Left ventricle myocardium superior (tissue), 1 donor: Measurements from ENCODE around the gene NDUFS5. TPM values are rescaled to one million over a fixed set of nuclear protein-coding genes. Genes with fewer than 3 reads are reported as not detected.
"Not testable (repeated sequence)": the region's sequence is repeated elsewhere in the genome, so short reads cannot be mapped to it uniquely, and the experiment has no call there.

ENCODE experiments used
- ATAC-seq: fragments of 200-7000 bp; cut with Tn5 transposase; one replicate; pipeline ENCODE4 v1.9.1; 2020; ENCODE audit warnings: mild to moderate bottlenecking, moderate library complexity
- DNase-seq: peaks from one replicate; pipeline ENCODE4 v3.0.0-alpha.2; 2020
- intact Hi-C: fragments of 100-400 bp; cut with micrococcal nuclease; formaldehyde crosslinking; loops from one replicate; pipeline ENCODE4 v1.11.0; 2022
- total RNA-seq: library from RNA; stranded (reverse); fragmentation: NEBNext Ultra II Directional; extraction: Animal tissue kit (Norgen Biotek cat#: 25700); gene quantifications from one replicate; pipeline ENCODE4 v1.2.1, GENCODE V29; 2021
- donor health status: DM: no; HTN: yes; CAD: no; lungs with severe emphysema.

Gene NDUFS5
- total RNA-seq, 1 donor from 2014 or later = 782 TPM

DNA sequence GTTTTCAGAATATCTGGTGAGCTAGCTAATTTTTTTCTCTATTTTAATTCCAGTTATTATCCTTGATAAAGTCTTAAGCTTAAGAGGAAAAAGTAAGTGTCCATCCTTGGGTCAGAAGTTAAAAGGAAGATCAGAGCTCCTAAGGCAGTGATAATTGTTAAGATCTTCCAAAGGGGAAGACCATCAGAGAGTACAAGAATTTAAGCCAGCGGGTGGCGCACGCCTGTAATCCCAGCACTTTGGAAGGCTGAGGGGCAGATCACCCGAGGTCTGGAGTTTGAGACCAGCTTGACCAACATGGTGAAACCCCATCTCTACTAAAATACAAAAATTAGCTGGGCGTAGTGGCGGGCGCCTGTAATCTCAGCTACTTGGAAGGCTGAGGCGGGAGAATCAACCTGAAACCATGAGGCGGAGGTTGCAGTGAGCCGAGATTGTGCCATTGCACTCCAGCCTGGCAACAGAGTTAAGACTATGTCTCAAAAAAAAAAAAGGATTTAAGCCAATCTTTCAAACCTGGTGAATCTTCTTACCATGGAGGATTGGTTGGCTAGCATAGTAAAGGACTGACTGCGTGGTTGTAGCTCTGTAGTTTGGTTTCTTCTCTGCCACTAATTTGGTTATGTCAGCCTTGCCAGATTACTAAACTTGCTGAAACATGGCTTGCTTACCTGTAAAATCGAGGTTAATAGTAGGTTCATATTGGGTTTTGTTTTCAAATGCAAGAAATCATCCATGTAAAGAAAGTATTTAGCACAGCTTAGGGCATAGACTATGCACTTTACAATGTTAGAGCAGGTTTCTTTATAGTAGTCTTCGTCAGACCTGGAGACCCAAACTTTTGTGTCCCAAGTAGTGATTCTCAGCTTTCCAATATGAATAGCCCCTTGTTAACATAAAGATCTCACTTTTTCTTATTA, 19.2 kb upstream of the NDUFS5 start:
- intact Hi-C loops = no loop called here
- ATAC-seq = no peak

GRCh38 chr1:39014956-39015355, 11.2 kb upstream of the NDUFS5 start:
- ATAC-seq, intact Hi-C loops, DNase-seq: not testable (repeated sequence)

More for the DNA sequence above, 19.2 kb upstream of the NDUFS5 start:
- DNase-seq = no peak

DNA sequence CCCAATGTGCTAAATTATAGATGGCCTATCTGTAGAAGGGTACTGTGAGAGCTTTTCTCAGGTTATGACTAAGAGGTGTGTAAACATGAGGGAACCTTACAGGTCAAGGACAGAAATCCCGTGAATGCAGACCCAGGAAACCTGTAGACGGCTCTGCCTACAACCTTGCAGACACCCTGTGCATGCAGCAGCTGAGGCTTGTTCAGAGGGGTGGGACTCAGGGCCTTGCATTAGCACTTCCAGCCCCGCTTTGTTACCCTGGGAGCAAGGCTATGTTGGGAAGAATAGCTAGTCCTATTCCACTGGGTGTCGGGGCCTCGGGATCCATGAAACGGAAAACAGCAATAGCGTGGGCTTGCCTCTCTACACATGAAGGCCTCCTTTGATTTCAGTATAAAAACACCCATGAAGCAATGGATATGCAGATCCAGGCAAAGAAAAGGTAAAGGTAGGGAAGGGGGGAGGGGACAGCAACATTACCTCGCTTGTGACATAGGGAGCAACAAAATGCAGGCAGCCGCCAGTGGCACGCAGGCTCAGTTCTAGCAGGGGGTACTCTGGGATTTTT, 9.5 kb upstream of the NDUFS5 start:
- no peak for ATAC-seq
- intact Hi-C loops = no loop called here
- DNase-seq = no peak

DNA sequence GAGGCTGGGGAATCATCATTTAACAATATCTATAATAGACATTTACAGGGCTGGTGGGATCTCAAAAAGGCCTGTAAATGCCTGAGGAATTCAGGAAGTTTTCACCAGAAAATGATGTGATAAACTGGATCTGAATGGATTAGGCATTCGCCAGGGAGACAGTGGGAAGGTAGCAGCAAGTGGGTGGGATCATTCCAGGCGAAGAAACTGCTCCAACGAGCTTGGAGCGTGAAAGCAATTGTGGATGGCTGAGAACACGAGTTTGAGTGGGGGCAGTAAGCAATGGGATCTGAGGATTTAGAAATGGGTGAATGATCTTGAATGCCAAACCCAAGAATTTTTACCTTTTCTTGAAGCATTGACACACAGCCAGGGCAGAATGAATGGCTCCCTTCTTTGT, 8.9 kb upstream of the NDUFS5 start:
- DNase-seq (no peak), ATAC-seq (no peak)
- intact Hi-C loops = no loop called here

DNA sequence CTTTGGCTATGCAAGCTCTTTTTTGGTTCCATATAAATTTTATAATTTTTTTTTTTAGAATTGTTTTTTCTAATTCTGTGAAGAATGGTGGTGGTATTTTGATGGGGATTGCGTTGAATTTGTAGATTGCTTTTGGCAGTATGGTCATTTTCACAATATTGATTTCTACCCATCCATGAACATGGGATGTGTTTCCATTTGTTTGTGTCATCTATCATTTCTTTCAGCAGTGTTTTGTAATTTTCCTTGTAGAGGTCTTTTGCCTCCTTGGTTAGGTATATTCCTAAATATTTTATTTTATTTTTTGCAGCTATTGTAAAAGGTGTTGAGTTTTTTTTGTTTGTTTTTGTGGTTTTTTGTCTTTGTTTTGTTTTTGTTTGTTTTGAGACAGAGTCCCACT, 5.7 kb upstream of the NDUFS5 start:
- DNase-seq, ATAC-seq, intact Hi-C loops: not testable (repeated sequence)

DNA sequence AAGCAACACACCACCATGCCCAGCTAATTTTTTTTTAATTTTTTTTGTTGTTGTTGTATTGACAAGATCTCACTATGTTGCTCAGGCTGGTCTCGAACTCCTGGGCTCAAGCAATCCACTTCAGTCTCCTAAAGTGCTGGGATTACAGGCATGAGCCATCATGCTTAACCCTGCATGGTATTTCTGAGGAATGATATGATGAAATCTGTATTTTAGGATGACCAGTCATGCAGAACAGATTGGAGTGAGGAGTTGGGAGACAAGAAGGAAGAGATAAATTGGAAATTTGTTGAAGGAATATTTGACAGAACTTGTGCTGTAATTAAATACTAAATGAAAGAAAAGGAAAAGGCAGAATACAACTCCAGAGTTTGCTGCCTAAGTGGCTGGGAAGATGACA, 4.7 kb upstream of the NDUFS5 start:
- DNase-seq (no peak), ATAC-seq (no peak)
- intact Hi-C loops = no loop called here

DNA sequence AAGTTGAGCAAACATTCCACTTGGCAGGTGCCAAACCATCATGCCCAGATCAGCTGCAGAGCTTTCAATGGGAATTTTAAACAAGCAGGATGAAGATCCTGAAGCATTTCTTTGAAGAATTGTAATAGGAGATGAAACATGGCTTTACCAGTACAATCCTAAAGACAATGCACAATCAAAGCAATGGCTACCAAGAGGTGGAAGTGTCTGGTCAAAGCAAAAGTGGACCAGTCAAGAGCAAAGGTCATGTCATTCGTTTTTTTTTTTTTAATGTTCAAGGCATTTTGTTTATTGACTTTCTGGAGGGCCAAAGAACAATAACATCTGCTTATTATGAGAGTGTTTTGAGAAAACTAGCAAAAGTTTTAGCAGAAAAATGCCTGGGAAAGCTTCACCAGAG, 3.0 kb upstream of the NDUFS5 start:
- intact Hi-C loops = no loop called here
- no peak for DNase-seq
- ATAC-seq = no peak

- intact Hi-C loops = no loop called here
- DNase-seq (no peak), ATAC-seq (no peak)
Measured at GRCh38 chr1:39026866-39027507, 837 bp downstream of the NDUFS5 start.

DNA sequence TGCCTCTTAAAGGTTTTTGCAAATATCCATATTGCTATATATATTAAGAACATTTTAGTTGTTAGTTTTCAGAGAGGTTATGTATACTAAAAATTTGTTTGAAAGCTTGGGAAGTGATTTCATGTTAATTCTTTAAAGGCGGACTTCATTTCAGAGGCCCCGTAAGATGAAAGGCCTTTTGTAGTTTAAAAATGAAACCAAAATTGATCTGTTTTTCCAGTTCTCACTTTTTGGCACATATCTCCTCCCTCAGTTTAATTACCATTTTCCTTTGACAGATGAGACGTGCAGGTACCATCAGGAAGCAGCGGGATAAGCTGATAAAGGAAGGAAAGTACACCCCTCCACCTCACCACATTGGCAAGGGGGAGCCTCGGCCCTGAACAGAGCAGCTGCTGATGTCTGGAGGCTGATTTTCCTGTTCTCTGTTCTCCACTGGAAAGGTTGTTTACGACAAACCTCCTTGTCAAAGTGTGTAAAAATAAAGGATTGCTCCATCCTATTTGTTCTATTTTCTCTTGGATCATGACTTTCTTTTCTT, 8.0 kb downstream of the NDUFS5 start:
- intact Hi-C loops = no loop called here
- ATAC-seq (no peak), DNase-seq (no peak)

GRCh38 chr1:39036678-39037077, 10.5 kb downstream of the NDUFS5 start:
- ATAC-seq (no peak), DNase-seq (no peak)
- intact Hi-C loops = no loop called here

DNA sequence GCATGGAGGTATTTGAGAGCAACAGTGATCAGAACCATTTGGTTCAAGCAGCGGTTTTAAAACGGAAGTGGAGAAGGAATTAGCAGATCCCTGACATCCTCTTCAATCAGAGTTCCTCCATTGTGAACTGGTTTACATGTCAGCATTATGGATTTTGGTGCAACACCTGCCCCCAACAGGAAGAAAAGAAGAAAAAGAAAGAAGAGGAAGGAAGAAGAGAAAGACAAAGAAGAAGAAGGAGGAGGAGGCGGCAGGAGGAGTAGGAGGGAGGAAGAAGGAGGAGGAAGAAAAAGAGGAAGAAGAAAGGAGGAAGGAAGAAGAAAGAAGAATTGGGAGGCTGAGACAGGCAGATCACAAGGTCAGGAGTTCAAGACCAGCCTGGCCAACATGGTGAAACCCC, 17.4 kb downstream of the NDUFS5 start:
- intact Hi-C loops = no loop called here
- no peak for DNase-seq

DNA sequence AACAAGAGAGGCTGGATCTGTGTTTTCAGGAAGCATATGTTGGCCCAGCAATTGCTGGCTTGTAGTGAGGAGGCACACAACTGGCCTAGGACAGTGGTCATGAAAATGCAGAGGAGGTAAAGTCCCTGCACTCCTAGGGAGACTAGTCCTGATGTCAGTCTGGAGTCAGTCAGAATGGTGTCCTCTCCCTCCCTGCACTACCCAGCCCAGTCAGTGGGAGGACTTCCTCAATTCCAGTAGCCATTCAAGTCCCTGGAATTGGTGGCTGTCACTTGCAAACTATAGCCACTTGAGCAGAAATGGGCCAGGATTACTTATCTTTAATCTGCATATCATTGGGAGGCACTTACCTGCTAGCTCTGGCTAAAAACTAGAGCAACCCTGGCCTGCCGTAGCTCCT, 18.6 kb downstream of the NDUFS5 start:
- ATAC-seq (no peak), DNase-seq (no peak)
- intact Hi-C loops = no loop called here

More for the DNA sequence above, 17.4 kb downstream of the NDUFS5 start:
- no peak for ATAC-seq

DNA sequence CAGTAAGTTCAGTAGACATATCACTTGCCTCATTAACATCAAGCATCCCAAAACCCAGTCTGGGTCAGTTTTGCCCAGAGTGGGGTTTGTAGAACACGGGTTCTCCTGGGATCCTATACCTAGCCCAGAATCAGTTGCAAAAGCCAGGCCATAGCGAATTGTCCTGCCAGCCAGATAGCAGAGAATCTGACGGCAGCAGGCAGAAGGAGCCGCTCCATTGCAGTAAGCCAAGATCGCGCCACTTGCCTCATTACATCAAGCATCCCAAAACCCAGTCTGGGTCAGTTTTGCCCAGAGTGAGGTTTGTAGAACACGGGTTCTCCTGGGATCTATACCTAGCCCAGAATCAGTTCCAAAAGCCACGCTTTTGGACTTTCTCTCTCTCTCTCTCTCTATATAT, 19.1 kb downstream of the NDUFS5 start:
- ATAC-seq (no peak), DNase-seq (no peak)
- intact Hi-C loops = no loop called here

- intact Hi-C loops = no loop called here
- no peak for DNase-seq
Measured at GRCh38 chr1:39046613-39047210, 20.6 kb downstream of the NDUFS5 start.

DNA sequence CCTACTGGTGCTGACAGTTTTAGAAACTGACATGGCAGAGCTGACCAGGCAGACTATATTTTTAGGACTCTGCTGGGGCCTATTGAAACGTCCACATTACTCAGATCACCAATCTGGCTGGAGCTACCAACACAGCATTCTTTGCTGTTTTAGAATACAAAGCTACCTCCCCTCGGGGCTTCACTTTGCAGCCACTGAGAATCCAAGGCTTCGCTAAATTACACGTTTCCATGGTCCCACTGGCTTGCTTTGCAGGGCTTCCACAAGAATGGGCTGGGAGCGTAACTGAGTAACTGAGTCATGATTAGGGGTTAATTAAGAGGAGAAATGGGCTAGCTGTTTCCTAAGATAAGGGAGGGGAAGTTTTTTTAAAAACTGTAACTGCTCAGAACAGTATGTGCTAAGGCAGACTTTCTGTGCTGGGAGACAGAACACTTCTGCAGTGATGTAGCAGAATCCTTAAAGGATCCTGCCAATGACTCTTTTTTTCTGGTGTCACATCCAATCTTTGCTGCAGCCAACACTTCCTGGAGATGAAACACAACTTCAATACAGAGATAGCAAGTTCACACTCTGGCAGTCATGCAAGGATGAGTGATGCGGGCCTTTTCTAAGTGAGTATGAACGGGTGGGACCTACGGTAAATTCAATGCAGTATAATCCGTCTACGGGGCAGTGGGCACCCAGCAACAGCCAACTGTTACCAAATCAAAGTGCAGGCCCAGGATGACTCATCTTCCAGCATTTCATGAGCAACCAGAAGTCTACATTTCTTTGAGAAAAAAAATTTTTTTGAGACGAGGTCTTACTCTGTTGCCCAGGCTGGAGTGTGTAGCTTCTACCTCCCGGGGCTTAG, 21.5 kb downstream of the NDUFS5 start:
- peak; percentile 85 for ATAC-seq
- intact Hi-C loops = no loop called here

More at GRCh38 chr1:39046613-39047210, 20.6 kb downstream of the NDUFS5 start:
- peak; percentile 10 for ATAC-seq

DNA sequence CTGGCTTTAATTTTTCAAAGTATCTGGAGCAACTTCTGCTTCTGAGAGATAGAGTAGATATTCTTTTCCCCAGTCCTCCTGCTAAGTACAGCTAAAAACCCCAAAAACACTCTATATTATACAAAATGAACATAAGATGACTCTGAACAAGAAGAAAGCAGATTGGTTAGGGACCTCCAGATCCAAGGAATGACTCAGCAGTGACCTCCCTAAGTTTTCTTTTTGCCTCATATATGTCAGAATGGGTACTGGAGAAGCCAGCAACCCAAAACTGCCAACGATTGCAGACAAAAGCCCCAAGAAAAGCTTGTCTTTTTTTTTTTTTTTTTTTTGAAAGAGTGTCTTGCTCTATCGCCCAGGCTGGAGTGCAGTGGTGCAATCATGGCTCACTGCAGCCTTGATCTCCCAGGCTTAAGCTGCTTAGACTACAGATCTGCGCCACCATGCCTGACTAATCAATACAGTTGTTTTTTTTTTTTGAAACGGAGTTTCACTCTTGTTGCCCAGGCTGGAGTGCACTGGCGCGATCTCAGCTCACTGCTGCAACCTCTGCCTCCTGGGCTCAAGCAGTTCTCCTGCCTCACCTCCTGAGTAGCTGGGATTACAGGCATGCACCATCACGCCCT, 22.7 kb downstream of the NDUFS5 start:
- no peak for ATAC-seq
- no peak for DNase-seq
- intact Hi-C loops = no loop called here

More for the DNA sequence above, 21.5 kb downstream of the NDUFS5 start:
- no peak for DNase-seq

DNA sequence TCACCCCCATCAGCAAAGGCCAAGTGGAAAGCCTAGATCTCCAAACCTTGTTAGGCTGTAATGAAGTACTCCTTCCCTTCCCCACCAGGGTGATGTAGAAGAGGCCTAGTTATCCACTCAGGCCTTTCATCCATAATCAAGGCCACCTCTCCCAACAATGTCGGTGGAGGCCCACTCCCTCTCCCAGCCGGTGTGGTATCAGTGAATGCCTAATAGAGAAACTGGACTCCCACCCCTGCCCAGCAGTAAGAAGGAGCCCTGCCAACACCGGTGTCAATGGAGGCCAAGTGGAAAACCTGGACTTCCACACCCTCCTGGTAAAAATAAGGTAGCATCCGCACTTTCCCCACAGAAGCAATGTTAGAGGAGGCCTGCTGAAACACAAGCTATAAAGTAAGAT, 23.9 kb downstream of the NDUFS5 start:
- intact Hi-C loops = no loop called here
- ATAC-seq = no peak

GRCh38 chr1:39051193-39051850, 25.2 kb downstream of the NDUFS5 start:
- intact Hi-C loops, DNase-seq, ATAC-seq: not testable (repeated sequence)

More for the DNA sequence above, 23.9 kb downstream of the NDUFS5 start:
- DNase-seq = no peak
